GM19397 (cell line): ENCODE results near the gene VAV2.

Source experiments
- ATAC-seq: cut with Tn5 transposase; IDR thresholded peaks from one replicate; pipeline ENCODE4 v1.9.1; 2021; ENCODE audit warnings: mild to moderate bottlenecking, moderate library complexity; ENCODE audit not compliant: unreplicated experiment

Gene VAV2

DNA sequence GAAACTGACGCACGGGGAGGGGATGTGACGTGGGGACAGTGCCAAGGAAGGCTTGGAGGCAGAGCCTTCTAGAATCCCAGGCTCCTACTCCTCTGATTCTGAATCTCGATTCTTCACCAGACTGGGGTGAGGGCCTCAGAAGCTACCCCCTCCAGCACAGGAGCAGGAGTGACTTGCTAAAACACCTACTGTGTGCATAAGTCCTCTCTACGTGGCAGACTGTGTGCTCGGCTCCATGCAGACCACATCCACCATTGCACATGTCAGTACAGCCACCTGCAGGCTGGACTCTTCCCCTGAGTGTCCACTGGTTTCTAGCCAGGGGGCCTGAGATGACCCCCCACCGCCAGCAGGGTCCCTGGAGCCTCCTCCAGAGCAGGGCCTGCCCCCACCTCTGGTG is 182.8 kb downstream of the VAV2 start:
- no peak for ATAC-seq

DNA sequence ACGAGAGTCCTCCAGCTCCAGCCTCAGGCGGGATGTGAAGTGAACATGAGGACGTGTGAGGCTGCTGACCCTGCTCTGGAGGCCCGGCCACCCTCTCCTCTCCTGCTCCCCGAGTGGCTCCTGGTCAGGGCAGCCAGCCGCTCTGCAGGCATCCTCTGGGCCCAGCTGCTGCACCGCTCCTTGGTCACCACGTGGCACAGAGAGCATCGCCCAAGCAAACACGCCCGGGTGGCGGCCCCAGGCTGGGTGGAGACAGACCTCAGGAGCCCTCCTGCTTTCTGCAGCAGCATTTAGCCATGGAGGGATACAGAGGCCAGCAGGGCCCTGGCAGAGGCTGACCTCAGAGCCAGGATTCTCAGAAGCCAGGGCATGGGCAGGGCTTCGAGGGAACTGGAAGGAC is 184.3 kb downstream of the VAV2 start:
- ATAC-seq: no peak

DNA sequence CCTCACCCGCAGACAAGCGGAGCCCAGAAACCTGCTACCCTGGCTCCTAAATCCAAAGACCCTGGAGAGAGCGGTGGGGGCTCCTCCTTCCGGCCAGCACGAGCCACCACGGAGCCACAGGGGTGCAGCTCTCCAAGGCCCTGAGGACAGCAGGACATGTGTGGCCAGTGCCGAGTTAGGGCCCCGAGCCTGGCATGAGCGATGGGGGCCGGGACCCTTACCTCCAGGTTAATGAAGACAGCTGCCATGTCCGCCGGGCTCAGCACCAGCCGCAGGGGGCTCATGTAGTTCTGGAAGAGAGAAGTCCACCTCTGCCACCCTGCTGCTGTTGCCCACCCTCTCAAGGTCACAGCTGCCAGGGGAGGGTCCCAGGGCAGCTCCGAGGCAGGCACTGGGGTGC is 185.1 kb downstream of the VAV2 start:
- ATAC-seq: no peak

DNA sequence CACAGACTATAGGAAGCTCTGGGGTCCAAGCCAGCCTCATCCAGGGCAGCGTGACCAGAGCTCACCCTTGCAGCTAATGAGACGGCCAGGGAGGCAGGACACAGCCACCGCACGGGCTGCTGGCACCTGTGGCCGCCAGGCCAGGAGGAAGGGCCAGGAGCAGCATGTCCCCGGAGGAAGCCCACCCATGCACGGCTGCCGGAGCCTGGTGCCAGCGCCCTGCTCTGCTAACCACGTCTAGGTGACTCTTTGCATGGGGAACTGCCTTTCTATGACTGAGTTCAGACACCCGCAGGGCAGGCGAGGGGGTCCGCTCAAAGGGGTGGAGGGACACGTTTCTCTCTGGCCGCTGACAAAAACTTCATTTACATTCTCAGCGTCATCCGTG is 185.5 kb downstream of the VAV2 start:
- no peak for ATAC-seq

DNA sequence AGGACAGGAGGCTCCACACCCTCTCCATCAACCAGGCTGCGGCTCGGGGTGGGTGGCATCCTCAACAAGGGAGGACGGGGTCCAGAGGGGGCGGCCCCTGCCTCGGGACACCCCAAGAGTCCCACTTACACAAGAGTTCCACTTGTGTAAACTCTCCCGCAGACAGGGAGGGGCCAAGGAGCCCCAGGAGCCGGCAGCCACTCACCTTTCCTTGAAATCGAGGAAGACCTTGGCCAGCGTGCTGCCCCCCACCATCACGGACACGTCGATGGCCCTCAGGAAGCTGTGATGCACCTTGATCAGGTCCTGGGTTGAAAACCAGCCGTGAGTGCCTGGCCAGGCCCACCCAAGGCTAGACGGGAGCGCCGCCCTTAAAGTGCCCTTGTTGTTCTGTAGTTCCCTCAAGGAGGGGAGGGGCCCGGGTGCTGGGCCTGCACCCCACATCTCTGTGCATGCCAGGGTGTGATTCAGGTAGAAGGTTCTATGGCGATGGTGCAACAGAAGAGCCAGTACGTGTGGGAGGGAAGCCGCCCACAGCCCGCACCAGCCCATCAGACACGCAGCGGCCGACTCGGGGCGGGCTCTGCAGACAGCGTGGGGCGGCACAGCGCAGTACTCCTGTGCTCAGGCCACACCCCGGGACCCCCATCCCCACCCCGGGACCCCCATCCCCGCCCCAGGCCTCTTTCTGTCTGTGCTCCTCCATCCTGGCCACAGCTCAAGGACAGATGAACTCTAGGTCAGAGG is 186.1 kb downstream of the VAV2 start:
- no peak for ATAC-seq

DNA sequence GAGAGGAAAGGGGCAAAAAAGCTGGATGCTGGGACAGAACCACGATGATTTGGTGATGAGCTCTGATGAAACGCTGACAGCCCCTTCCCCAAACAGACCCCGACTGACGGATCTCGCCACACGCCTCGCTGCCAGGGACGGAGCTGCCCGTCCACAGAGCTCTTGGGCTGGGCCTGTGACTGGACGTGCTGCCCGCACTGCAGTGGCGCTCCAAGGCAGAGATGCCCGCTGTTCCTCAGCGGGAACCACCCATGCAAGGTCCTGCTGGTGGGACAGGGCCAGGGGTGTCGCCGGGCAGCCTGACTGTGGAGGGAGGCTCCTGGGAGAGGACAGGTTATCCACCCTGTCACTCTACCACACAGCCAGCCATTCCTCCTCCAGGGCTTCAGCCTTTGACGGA is 187.9 kb downstream of the VAV2 start:
- no peak for ATAC-seq

DNA sequence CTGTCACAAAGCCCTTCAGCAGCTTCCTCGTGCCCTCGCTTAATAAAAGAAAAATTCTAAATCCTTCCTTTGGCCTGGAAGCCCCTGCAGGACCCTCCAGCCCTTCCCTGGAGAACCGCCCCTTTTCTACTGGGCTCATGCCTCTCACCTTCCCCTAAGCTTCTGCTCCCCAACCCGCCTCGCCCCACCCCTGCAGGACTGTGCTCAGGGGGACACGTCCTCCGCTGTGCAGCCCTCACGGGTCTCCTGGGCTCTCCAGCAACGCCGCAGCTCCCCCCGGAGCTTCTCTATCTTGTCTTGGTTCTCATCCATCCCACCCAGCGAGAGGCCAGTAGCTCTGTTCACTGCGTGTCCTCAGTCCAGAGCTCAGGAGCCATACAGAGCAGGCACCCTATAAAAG is 188.4 kb downstream of the VAV2 start:
- ATAC-seq: no peak

DNA sequence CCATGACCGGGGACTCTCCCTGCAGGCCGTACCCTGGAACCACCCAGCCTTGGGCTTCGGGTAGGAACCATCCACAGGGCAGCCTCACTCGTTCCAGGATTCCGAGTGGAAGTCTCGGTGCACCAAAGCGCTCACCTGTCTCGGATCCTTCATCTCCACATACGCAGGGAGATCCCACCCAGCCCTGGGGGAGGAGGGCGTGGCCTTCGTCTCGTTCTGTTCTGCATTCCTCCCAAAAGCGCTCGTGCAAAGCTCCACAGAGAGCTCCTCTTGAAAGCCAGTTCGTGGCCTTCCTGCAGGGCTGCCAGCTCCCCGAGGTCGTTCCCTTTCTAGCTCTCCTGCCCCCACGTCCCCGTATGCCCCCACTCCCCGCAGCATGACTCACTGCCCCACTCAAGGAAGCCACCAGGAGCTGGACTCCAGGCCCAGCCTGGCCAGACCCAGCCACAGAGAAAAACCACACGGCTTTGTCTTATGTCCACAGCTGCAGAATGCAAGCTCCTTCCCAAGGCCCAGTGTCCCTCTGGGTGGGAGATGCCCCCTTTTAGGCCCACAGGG is 189.0 kb downstream of the VAV2 start:
- no peak for ATAC-seq

DNA sequence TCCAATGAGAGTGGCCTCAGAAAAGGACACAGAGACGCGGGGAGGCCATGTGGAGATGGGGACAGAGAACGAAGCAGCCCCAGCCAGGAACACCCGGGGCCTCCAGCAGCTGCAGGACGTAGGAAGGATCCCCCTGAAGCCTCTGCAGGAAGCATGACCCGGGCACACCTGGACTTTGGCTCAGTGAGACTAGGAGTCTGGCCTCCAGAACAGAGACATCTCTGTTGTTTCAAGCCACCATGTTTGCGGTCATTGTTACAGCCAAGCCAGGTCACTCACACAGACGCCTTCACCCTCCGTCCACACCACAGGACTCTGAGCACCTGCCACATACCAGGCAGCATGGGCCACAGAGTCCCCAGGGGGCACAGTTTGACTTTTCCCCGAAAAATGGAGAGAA is 190.4 kb downstream of the VAV2 start:
- no peak for ATAC-seq

DNA sequence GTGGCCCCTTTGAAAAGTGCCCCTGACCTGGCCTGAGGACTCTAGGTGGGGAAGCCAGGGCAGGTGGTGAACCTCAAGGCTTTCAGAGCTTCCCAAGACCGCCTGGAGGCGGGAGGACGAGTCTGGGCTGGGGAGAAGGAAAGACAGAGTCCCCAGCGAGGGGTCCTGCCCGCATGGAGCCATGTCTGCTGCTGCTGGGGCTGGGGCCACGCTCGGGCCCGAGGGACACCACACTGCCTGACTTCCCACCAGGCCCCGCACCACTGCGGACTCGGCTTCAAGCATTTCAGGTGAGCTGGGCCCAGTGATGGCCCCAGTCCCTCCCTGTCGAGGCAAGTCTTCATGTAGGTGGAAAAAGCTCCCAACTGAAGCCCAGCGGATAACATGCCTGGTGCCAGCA is 191.9 kb downstream of the VAV2 start:
- no peak for ATAC-seq

DNA sequence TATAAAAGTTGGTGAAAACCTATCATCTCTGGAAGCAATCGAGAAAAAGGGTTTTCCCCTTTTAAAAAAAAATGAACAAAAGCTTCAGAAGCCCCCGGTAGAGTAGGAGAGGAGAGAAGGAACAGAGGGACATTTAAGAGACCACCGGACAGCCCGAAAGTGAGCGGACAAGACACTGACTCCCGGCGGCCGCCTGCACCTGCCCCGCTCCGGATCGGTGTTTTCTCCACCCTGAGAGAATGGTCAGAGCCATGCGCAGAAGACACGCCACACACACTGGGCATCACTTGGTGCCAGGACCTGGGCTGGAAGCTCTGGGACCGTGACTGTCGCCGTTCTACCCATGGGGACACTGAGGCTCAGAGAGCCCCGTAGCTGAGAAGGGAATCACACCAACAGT is 192.4 kb downstream of the VAV2 start:
- ATAC-seq: no peak

DNA sequence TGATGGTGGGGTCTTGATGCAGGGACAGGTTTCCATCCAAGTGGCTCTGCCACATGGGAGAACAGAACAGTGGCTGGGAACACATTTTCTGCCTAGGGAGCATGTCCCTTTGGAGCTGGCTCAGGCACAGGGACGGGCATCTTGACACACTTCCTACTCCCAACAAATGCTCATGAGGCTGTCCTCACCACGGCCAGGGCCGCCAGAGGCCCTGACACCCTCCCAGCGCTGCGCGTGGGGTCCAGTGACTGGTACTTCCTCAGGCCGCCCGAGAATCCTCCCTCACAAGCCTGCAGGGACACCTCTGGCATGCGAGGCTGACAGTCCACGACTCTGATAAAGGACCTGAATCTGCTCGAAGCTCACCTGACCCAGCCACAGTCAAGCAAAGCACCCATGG is 193.0 kb downstream of the VAV2 start:
- no peak for ATAC-seq

DNA sequence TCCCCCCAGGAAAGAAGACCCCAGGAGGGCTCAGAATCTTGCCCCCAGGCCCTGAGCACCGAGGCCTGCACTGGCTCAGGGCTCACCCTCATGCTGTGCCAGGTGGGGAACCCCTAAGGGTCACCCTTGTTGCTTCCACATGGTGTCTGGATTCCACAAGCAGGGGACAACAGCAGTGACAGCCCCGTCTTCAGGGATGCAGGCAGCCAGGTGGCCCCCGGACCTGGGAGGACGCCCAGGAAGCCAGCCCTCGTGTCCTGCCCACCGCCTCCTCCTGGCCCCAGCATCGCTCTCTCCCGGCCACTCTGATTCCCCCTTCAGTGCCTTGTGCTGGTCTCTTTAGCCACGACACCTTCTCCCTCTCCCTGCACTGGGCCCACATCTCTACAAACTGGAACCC is 194.0 kb downstream of the VAV2 start:
- ATAC-seq: no peak

DNA sequence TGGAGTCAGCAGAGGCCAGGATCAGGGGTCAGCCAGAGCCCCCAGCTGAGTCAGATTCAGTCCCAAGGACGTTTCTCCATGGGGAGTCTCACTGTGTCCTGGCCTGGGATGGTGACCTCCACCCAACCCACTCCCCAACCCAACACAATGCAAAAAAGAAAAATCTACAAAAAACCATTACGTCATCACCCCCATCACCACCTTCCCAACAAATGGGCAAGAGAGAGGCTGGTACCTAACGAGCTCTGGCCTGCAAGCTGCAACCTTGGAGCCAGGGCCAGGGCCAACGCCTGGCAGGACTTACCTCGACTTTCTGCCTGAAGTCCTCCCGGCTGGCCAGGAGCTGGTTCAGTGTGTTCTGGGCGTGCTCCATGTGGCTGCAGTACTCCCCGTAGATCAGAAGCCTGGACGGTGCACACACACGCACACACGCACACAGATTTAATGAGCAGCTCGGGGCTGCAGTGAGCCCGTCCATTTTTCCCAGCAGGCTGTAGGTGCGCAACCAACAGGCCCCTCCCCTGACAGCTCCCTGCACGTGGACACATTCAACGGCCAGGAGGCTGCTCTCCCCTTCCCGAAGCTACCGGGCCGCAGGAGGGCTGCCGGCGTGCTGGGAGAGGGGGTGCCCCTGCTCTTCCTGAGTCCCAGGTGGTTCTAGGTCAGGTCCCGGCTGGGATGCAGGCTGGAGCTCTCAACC is 194.6 kb downstream of the VAV2 start:
- no peak for ATAC-seq

DNA sequence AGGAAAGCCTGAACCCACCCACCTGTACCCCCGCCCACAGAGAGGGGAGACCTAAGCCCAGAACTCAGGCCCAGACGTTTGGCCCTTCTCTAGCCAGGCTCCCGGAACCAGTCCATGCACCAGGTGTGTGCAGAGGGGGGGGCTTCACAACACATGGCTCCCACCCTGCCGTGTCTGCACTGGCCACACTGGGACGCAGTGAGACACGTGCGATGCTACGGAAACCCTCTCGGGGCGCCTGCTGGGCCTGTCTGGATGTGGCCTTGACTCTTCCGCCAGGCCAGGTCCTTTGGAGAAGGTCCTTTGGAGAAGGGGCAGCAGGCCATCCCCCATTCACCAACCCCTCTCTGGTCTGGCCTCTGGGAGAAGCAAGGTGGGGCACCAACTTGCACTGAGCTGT is 195.6 kb downstream of the VAV2 start:
- ATAC-seq: no peak

DNA sequence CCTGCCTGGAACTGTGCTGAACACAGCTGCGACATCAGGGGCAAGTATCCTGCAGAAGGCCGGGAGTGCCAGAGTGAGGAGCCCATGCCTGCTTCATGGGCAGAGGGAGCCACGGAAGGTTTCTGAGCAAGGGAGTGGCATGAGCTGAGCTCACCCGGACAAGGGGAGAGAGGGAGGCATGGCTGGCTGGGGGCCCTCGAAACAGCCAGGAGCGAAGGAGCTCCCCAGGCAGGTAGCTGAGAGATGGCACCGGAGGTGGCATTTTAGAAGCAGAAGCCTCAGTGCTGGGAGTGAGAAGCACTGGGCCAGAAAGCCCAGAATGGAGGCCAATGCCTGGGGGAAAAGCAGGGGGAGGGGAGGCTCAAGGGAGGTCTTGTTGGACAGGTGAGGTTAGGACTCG is 197.1 kb downstream of the VAV2 start:
- no peak for ATAC-seq

DNA sequence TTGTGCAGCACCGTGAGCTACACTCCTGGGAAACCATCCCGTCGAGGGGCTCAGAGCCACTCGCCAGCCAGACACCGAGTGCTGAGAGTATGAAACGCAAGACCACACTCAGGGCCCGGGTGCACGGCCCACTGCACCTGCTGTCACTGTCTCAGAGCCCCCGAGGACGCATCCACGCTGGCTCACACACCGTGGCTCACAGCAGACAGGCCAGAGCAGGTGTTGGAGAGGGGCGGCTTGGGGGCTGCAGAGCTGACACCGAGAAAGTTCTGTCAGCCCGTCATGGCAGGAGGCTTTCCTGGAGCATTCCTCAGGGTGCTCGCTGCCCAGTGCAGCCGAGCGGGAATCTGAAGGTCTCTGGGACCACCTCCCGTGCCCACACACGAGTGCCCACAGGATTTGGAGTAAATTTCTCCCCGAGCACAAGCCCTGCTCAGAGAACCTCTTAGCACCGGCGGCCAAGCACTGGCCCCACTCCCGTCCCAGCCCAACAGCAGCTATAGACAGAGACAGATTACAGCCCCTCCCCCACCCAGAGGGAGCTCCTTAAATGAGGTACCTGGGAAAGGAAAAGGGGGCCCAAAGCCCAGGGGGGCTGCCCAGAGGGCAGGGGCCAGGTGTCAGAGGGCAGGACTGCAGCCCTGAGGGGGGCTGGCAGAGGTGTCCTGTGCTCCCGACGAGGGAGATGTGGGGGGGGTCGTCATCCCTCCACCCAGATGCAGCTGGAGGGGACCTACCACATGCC is 197.9 kb downstream of the VAV2 start:
- ATAC-seq: no peak

DNA sequence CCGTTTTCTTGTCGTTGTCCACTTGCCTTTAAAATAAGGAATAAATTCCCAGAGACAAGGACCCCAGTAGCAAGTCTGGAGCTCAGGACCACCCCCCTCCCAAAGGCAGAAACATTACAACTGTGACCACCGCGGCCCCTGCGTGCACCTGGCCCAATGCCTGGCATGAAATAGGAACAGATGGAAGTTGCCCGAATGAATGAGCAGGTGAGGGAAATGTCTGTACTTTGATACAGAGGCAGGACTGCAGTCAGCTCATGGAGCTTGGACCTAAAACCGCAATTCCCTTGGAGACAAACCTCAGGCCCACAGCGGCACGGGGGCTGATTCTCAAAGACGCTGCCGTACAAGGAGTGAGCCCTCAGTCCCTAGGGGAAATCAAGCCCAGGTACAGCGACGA is 198.7 kb downstream of the VAV2 start:
- ATAC-seq: no peak

DNA sequence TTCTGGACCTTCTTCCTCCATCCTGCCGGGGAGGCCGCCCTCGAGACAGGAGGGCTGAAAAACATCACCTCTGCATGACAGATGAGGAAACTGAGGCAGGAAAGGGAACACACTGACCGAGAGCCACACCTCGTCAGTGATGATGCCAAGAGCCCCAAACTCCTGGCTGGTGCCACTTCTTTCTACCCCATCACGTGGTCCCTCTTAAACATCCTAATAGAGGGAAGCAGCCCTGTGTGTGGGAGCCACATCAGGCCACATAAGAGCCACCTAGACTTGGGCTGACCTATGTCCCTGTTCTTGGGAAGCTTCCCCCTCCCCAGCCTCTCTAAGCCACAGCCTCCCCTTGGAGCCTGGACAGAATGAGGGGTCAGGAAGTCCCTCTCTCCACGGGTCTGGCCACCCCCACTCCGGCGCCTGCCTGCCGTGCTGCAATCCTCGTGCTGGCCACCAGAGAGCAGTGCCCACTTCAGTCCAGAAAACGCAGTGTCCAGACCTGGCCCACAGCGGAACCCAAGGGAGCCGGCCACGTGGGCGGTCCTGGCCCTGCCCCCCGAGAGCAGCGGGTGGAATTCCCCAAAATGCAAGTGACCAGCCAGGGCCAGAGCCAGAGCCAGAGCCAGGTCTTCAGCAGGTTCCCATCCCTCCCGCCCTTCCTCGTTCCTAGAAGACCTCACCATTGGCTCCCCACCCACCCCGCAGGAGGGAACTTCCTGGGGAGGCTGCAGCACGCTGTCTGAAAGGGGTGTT is 199.2 kb downstream of the VAV2 start:
- ATAC-seq: peak; percentile 61

DNA sequence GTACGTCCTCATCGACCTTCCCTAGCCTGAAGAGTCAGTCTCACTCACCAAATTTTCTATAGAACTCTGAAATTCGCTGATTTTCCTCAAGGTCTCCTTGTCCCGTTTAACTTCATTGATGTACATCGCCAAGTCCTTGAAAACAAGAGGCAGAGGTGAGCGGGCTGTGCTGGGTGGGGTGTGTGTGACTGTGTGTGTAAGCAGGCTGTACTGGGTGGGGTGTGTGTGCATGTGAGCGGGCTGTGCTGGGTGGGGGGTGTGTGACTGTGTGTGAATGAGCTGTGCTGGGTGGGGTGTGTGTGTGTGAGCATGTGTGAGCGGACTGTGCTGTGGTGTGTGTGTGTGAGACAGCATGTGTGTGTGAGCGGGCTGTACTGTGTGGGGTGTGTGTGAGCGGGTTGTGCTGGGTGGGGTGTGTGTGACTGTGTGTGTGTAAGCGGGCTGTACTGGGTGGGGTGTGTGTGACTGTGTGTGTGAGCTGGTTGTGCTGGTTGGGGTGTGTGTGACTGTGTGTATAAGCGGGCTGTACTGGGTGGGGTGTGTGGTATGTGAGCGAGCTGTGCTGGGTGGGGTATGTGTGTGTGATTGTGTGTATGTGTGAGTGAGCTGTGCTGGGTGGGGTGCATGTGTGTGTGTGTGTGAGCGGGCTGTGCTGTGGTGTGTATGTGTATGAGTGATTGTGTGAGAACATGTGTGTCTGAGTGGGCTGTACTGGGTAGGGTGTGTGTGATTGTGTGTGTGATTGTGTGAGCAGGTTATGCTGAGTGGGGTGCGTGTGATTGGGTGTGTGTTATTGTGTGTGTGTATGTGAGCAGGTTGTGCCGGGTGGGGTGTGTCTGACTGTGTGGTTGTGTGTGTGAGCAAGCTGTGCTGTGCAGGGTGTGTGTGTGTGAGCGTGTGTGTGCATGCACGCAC is 200.1 kb downstream of the VAV2 start:
- ATAC-seq: no peak
